Activated gamma-delta T cell (primary cell): Measurements from ENCODE around the gene ZBTB46.
"Not testable (repeated sequence)": the region's sequence is repeated elsewhere in the genome, so short reads cannot be mapped to it uniquely, and the experiment has no call there.

Experiments
- DNase-seq: peaks from one replicate; lab custom pipeline; 2025; lab: John Stamatoyannopoulos, UW

Gene ZBTB46

GRCh38 chr20:63735859-63736718, 95.0 kb downstream of the ZBTB46 start, which contains the start of gene LIME1:
Gene LIME1 (plus strand): TSS chr20:63736664. CDS start chr20:63737550, 886 bp downstream.
- DNase-seq: peak; percentile 70

GRCh38 chr20:63734946-63735858, 95.9 kb downstream of the ZBTB46 start:
- DNase-seq: no peak

GRCh38 chr20:63734111-63734945, 96.7 kb downstream of the ZBTB46 start:
- no peak for DNase-seq

- no peak for DNase-seq
Measured at GRCh38 chr20:63733579-63734081, 97.4 kb downstream of the ZBTB46 start.

GRCh38 chr20:63733117-63733516, 97.9 kb downstream of the ZBTB46 start:
- no peak for DNase-seq

- no peak for DNase-seq
Measured at GRCh38 chr20:63732118-63733095, 98.7 kb downstream of the ZBTB46 start.

- no peak for DNase-seq
Measured at GRCh38 chr20:63731410-63731809, 99.7 kb downstream of the ZBTB46 start.

- DNase-seq: not testable (repeated sequence)
Measured at GRCh38 chr20:63730189-63730733, 100.8 kb downstream of the ZBTB46 start.

- not testable (repeated sequence) for DNase-seq
Measured at GRCh38 chr20:63722967-63723622, 108.0 kb downstream of the ZBTB46 start.

GRCh38 chr20:63718996-63719395, 112.1 kb downstream of the ZBTB46 start:
- no peak for DNase-seq

- no peak for DNase-seq
Measured at GRCh38 chr20:63714858-63715257, 116.2 kb downstream of the ZBTB46 start.

- DNase-seq: no peak
Measured at GRCh38 chr20:63712191-63712590, 118.9 kb downstream of the ZBTB46 start.

- no peak for DNase-seq
Measured at GRCh38 chr20:63711085-63711645, 119.9 kb downstream of the ZBTB46 start.

- no peak for DNase-seq
Measured at GRCh38 chr20:63709149-63709527, 121.9 kb downstream of the ZBTB46 start.

GRCh38 chr20:63708301-63709148, 122.5 kb downstream of the ZBTB46 start:
- DNase-seq: no peak

GRCh38 chr20:63707558-63708300, 123.3 kb downstream of the ZBTB46 start, which contains the start of the genes ARFRP1 and ZGPAT:
Gene ARFRP1 (minus strand): TSS chr20:63707976. CDS start chr20:63707091, 885 bp downstream.
Gene ZGPAT (plus strand): TSS chr20:63708039. CDS start chr20:63708581, 542 bp downstream.
- DNase-seq: peak; percentile 87
